Measurements from ENCODE around the gene RSRC1. TPM values are rescaled to one million over a fixed set of nuclear protein-coding genes. Genes with fewer than 3 reads are reported as not detected.

The RSRC1 gene
- total and polyA plus RNA-seq, 2 of the 13 experiments (the other 11 are each of a cell fraction or from before 2014, with no cell fraction given) = 4.9 to 63.0 TPM

DNA sequence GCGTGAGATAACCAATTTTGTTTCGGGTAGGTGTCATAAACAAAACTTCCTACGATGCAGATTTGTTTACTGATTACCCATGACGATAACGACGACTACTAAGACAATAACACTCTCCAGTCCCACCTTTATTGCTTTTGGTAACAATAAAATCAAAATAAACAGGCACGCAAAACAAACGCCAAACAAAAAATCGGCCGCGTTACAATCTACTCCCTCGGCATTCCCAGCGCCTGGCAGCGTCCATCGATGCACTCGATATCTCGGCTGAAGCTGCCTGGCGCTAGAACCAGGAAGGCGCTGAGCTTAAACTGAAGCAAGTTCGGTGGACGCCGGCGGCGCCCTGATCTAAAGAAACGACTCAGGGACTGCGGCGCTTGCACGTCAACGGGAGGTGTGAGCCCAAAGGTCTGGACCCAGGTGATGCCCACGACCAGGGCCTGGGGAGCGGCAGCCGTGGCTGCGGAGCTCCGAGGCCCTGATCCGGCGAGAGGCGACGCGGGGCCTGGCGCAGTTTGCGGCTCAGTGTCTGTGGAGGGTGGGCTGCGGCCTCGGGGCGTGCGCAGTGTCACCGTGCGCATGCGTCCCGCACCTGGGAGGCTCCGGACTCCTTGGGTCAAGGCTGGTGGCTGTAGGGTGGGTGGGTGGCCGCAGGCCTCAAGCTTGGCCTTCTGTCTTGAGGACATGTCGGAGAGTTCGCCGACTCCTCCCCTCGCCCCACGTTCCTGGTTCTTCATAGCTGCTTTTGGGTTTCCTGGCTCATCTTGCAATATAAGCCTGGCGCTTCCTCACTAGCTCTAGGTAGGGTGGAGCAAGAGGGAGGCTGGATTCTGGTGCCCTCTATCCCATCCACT is at the start of gene RSRC1 (continued):
- TF ChIP-seq MAFG (CRISPR knock-in tag; IDR thresholded peaks at IDR 0.05) = no peak
- no peak for TF ChIP-seq ZBTB20 (CRISPR knock-in tag; IDR thresholded peaks at IDR 0.05; ENCODE audit: borderline replicate concordance, low read depth)
- TF ChIP-seq ZBTB38 (CRISPR knock-in tag; IDR thresholded peaks at IDR 0.05) = peak; percentile 36; the same call in 1 of the 2 replicates
- 0 out of 2 replicates have a peak, but pooled peaks have one; percentile 79 for TF ChIP-seq RELA (CRISPR knock-in tag; IDR thresholded peaks at IDR 0.05)
- TF ChIP-seq MTF2 (CRISPR knock-in tag; IDR thresholded peaks at IDR 0.05; ENCODE audit: borderline replicate concordance) = peak; percentile 87; the same call in 1 of the 2 replicates
- TF ChIP-seq ZNF614 (CRISPR knock-in tag; IDR thresholded peaks at IDR 0.05; ENCODE audit: borderline replicate concordance) = peak; percentile 42; the same call in 1 of the 2 replicates
- no peak for TF ChIP-seq FOXA1 (IDR thresholded peaks at IDR 0.05)
- TF ChIP-seq FOXA1 (CRISPR knock-in tag; IDR thresholded peaks at IDR 0.05) = no peak; the same call in 1 of the 2 replicates
- no peak for TF ChIP-seq TAF15 (IDR thresholded peaks at IDR 0.05; ENCODE audit: low read depth, low read length, poor library complexity, severe bottlenecking)
- TF ChIP-seq, protein P1, sequence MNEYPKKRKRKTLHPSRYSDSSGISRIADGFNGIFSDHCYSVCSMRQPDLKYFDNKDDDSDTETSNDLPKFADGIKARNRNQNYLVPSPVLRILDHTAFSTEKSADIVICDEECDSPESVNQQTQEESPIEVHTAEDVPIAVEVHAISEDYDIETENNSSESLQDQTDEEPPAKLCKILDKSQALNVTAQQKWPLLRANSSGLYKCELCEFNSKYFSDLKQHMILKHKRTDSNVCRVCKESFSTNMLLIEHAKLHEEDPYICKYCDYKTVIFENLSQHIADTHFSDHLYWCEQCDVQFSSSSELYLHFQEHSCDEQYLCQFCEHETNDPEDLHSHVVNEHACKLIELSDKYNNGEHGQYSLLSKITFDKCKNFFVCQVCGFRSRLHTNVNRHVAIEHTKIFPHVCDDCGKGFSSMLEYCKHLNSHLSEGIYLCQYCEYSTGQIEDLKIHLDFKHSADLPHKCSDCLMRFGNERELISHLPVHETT (CRISPR knock-in tag; conservative IDR thresholded peaks at IDR 0.05) = peak; percentile 75
- TF ChIP-seq HDAC6 (IDR thresholded peaks at IDR 0.05; ENCODE audit: low read depth, low read length) = no peak
- no peak for TF ChIP-seq ZFP62 (CRISPR knock-in tag; IDR thresholded peaks at IDR 0.05)
- TF ChIP-seq EP300 (IDR thresholded peaks at IDR 0.05; ENCODE audit: low read depth in 2 of 2, low read length in 2 of 2) = no peak
- TF ChIP-seq EP300 (CRISPR knock-in tag; IDR thresholded peaks at IDR 0.05; ENCODE audit: borderline replicate concordance) = peak; percentile 17; the same call in 1 of the 2 replicates
- TF ChIP-seq ZNF780A (CRISPR knock-in tag; IDR thresholded peaks at IDR 0.05) = peak; percentile 27; the same call in 1 of the 2 replicates
- TF ChIP-seq CENPT (CRISPR knock-in tag; IDR thresholded peaks at IDR 0.05; ENCODE audit: low read depth) = peak; percentile 79; the same call in 1 of the 2 replicates
- TF ChIP-seq ZNF768 (CRISPR knock-in tag; IDR thresholded peaks at IDR 0.05) = peak; percentile 82; the same call in 1 of the 2 replicates
- TF ChIP-seq RFX1 (IDR thresholded peaks at IDR 0.05) = no peak
- TF ChIP-seq ATF7-NPFF (CRISPR knock-in tag; IDR thresholded peaks at IDR 0.05; ENCODE audit: low read depth) = peak; percentile 94
- TF ChIP-seq, protein P2, sequence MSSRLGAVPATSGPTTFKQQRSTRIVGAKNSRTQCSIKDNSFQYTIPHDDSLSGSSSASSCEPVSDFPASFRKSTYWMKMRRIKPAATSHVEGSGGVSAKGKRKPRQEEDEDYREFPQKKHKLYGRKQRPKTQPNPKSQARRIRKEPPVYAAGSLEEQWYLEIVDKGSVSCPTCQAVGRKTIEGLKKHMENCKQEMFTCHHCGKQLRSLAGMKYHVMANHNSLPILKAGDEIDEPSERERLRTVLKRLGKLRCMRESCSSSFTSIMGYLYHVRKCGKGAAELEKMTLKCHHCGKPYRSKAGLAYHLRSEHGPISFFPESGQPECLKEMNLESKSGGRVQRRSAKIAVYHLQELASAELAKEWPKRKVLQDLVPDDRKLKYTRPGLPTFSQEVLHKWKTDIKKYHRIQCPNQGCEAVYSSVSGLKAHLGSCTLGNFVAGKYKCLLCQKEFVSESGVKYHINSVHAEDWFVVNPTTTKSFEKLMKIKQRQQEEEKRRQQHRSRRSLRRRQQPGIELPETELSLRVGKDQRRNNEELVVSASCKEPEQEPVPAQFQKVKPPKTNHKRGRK (CRISPR knock-in tag; IDR thresholded peaks at IDR 0.05) = no peak
- TF ChIP-seq, protein P3, sequence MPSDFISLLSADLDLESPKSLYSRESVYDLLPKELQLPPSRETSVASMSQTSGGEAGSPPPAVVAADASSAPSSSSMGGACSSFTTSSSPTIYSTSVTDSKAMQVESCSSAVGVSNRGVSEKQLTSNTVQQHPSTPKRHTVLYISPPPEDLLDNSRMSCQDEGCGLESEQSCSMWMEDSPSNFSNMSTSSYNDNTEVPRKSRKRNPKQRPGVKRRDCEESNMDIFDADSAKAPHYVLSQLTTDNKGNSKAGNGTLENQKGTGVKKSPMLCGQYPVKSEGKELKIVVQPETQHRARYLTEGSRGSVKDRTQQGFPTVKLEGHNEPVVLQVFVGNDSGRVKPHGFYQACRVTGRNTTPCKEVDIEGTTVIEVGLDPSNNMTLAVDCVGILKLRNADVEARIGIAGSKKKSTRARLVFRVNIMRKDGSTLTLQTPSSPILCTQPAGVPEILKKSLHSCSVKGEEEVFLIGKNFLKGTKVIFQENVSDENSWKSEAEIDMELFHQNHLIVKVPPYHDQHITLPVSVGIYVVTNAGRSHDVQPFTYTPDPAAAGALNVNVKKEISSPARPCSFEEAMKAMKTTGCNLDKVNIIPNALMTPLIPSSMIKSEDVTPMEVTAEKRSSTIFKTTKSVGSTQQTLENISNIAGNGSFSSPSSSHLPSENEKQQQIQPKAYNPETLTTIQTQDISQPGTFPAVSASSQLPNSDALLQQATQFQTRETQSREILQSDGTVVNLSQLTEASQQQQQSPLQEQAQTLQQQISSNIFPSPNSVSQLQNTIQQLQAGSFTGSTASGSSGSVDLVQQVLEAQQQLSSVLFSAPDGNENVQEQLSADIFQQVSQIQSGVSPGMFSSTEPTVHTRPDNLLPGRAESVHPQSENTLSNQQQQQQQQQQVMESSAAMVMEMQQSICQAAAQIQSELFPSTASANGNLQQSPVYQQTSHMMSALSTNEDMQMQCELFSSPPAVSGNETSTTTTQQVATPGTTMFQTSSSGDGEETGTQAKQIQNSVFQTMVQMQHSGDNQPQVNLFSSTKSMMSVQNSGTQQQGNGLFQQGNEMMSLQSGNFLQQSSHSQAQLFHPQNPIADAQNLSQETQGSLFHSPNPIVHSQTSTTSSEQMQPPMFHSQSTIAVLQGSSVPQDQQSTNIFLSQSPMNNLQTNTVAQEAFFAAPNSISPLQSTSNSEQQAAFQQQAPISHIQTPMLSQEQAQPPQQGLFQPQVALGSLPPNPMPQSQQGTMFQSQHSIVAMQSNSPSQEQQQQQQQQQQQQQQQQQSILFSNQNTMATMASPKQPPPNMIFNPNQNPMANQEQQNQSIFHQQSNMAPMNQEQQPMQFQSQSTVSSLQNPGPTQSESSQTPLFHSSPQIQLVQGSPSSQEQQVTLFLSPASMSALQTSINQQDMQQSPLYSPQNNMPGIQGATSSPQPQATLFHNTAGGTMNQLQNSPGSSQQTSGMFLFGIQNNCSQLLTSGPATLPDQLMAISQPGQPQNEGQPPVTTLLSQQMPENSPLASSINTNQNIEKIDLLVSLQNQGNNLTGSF (CRISPR knock-in tag; IDR thresholded peaks at IDR 0.05) = no peak
- no peak for TF ChIP-seq PCBP2 (optimal IDR thresholded peaks at IDR 0.05; ENCODE audit: low read depth, low read length, poor library complexity, severe bottlenecking)

All from HepG2 (cell line).